Breast epithelium (tissue), 3 donors: ENCODE data around the gene AURKA.

Experiments
- CTCF ChIP-seq, 3 donors: fragments of 450-650 bp; IDR thresholded peaks; one replicate each; pipeline ENCODE4 v1.5.1; 2016 to 2017; ENCODE audit warnings: antibody characterized with exemption in 3 of 3, mild to moderate bottlenecking in 3 of 3, moderate library complexity in 3 of 3
- POLR2A ChIP-seq: fragments of 450-650 bp; IDR thresholded peaks from one replicate; pipeline ENCODE4 v1.6.1; 2016; ENCODE audit warnings: antibody characterized with exemption, mild to moderate bottlenecking, moderate library complexity
- POLR2AphosphoS5 ChIP-seq, 3 donors: sonication (generic); formaldehyde crosslinking; IDR thresholded peaks; one replicate each; pipeline ENCODE4 v1.6.1; 2017; ENCODE audit warnings: antibody characterized with exemption in 3 of 3

- no peak for TF ChIP-seq CTCF (IDR thresholded peaks at IDR 0.05)
- TF ChIP-seq POLR2A, result no peak
- TF ChIP-seq POLR2AphosphoS5 (IDR thresholded peaks at IDR 0.05), result no peak
Observed at GRCh38 chr20:56323656-56324055, 68.4 kb downstream of the AURKA start.
